KMS-11 (cell line): ENCODE data around the gene DYRK1B.

Experiments used
- H2AFZ ChIP-seq: fragments of 200-600 bp; sonication (generic); 2 replicates; pipeline ENCODE4 v1.6.1; 2016; ENCODE audit warnings: antibody characterized with exemption, mixed run types, low read depth
- H3K27ac ChIP-seq: fragments of 200-600 bp; sonication (generic); 2 replicates; pipeline ENCODE4 v1.6.1; 2016; ENCODE audit warnings: mild to moderate bottlenecking, mixed run types
- H3K27me3 ChIP-seq: fragments of 200-600 bp; sonication (generic); 2 replicates; pipeline ENCODE4 v1.6.1; 2017; ENCODE audit warnings: mild to moderate bottlenecking, low read depth, mixed run types, moderate library complexity; ENCODE audit not compliant: insufficient read depth
- H3K36me3 ChIP-seq: fragments of 200-600 bp; sonication (generic); 2 replicates; pipeline ENCODE4 v1.6.1; 2017; ENCODE audit warnings: mild to moderate bottlenecking, mixed run types; ENCODE audit not compliant: insufficient read depth
- H3K4me1 ChIP-seq: fragments of 200-600 bp; sonication (generic); 2 replicates; pipeline ENCODE4 v1.6.1; 2016; ENCODE audit warnings: mild to moderate bottlenecking, low read depth, mixed run types; ENCODE audit not compliant: poor library complexity, severe bottlenecking
- H3K4me2 ChIP-seq: fragments of 200-600 bp; sonication (generic); 2 replicates; pipeline ENCODE4 v1.7.0; 2016; ENCODE audit warnings: mild to moderate bottlenecking, mixed run types
- H3K4me3 ChIP-seq: fragments of 200-600 bp; sonication (generic); IDR thresholded peaks from 2 replicates; pipeline ENCODE4 v1.6.1; 2017; ENCODE audit warnings: low read depth, low read length, mixed read lengths; ENCODE audit not compliant: insufficient read depth
- H3K79me2 ChIP-seq: fragments of 200-600 bp; sonication (generic); 2 replicates; pipeline ENCODE4 v1.6.1; 2016; ENCODE audit warnings: low read depth, mixed run types; ENCODE audit not compliant: insufficient read depth
- H3K9ac ChIP-seq: fragments of 200-600 bp; sonication (generic); 2 replicates; pipeline ENCODE4 v1.6.1; 2016; ENCODE audit warnings: mild to moderate bottlenecking, mixed run types
- H4K20me1 ChIP-seq: fragments of 200-600 bp; sonication (generic); 2 replicates; pipeline ENCODE4 v1.6.1; 2016; ENCODE audit warnings: mild to moderate bottlenecking, mixed run types; ENCODE audit not compliant: insufficient read depth
- TF ChIP-seq, protein P1 (sequence below): fragments of 200-600 bp; sonication (generic); conservative IDR thresholded peaks from 2 replicates; pipeline ENCODE4 v1.6.1; 2017; ENCODE audit warnings: low read depth, mild to moderate bottlenecking, antibody characterized with exemption, low read length, moderate library complexity, mixed read lengths

The DYRK1B gene

DNA sequence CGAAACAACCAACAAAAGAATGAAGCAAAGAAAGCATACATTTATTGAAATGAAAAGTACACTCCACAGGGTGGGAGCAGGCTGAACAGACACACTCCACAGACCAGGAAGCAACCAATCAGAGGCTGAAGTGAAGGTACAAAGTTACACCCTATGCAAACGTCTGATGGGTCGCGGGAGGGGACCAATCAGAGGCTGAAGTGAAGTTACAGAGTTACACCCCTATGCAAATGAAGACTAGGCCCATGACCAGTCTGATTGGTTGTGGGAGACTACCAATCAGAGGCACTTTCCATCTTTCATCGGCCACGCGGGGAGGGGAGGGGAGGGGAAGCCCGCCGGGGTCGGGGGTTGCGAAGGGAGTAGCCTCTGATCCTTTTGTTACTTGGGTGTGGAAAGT is 24.6 kb upstream of the DYRK1B start:
- H3K27ac ChIP-seq: no peak overlapping the region
- H3K4me1 ChIP-seq: no peaks in the 10 kb centered on the region
- H4K20me1 ChIP-seq: no peaks in the 10 kb centered on the region
- H2AFZ ChIP-seq: no peak overlapping the region
- H3K36me3 ChIP-seq: no peaks in the 10 kb centered on the region
- TF ChIP-seq, protein P1, sequence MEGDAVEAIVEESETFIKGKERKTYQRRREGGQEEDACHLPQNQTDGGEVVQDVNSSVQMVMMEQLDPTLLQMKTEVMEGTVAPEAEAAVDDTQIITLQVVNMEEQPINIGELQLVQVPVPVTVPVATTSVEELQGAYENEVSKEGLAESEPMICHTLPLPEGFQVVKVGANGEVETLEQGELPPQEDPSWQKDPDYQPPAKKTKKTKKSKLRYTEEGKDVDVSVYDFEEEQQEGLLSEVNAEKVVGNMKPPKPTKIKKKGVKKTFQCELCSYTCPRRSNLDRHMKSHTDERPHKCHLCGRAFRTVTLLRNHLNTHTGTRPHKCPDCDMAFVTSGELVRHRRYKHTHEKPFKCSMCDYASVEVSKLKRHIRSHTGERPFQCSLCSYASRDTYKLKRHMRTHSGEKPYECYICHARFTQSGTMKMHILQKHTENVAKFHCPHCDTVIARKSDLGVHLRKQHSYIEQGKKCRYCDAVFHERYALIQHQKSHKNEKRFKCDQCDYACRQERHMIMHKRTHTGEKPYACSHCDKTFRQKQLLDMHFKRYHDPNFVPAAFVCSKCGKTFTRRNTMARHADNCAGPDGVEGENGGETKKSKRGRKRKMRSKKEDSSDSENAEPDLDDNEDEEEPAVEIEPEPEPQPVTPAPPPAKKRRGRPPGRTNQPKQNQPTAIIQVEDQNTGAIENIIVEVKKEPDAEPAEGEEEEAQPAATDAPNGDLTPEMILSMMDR: no peak
- no peak overlapping the region for H3K4me2 ChIP-seq
- no peaks in the 10 kb centered on the region for H3K27me3 ChIP-seq
- H3K4me3 ChIP-seq: no peak overlapping the region
- no peaks in the 10 kb centered on the region for H3K79me2 ChIP-seq
- no peak overlapping the region for H3K9ac ChIP-seq

DNA sequence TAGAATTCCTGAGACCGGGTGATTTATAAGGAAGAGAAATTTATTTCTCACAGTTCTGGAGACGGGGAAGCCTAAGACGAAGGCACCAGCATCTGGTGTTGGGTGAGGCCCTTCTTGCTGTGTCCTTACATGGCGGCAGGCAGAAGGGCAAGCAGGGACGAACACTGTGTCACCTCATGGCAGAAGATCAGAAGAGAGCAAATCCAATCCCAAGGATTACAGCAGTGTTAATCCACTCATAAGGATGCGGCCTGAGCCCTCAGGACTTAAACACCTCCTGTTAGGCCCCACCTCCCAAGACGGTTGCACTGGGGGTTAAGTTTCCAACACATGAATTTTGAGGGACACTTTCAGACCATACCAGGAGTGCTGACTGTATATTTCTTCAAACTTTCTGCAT is 18.9 kb upstream of the DYRK1B start:
- Histone ChIP-seq H4K20me1 (no peaks in the 10 kb centered on the region), H3K27ac (no peak overlapping the region), H3K4me2 (no peak overlapping the region), H3K4me3 (no peak overlapping the region), H3K36me3 (no peaks in the 10 kb centered on the region), H3K4me1 (no peaks in the 10 kb centered on the region), H2AFZ (no peak overlapping the region), H3K27me3 (no peaks in the 10 kb centered on the region), H3K9ac (no peak overlapping the region), H3K79me2 (no peaks in the 10 kb centered on the region)
- TF ChIP-seq, protein P1: no peak

DNA sequence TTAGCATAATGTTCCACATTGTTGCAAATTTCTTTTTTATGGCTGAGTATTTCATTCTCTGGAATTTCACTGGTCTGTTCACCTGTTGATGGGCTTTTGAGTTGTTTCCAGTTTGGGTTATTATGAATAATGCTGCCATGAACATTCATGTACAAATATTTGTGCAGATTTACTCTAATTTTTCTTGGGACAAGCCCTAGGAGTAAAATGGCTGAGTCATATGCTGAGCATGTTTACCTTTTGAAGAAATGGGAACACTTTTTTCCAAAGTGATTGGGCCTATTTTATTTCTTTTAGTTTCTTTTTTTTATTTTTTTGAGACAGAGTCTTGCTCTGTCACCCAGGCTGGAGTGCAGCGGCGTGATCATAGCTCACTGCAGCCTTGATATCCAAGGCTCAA is 16.9 kb upstream of the DYRK1B start:
- Histone ChIP-seq H3K27me3 (no peaks in the 10 kb centered on the region), H3K9ac (no peak overlapping the region), H3K4me3 (no peak overlapping the region), H2AFZ (no peak overlapping the region), H4K20me1 (no peaks in the 10 kb centered on the region), H3K27ac (no peak overlapping the region), H3K79me2 (peaks cover 3% of the 10 kb centered on the region; the same call in 1 of the 2 replicates), H3K36me3 (no peaks in the 10 kb centered on the region), H3K4me1 (peaks cover 6% of the 10 kb centered on the region), H3K4me2 (no peak overlapping the region)
- TF ChIP-seq, protein P1: no peak

DNA sequence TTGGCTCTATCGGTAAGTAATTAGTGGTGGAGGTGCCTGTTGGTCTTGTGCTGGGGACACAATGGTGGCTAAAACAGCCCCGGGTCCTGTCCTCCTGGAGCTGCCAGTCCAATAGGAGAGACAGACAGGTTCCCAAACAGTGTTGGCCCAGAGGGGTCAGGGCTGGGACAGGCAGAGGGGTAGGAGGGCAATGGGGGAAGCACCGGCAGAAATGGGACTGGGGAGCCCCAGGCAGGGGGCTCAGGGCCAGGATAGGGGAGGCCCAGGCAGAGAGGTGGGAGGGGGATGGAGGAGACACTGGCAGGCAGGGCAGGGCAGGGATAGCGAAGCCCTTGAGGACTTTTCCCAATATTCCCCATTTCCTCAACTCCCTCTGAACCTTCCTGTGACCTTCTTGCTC is 14.4 kb upstream of the DYRK1B start:
- H3K79me2 ChIP-seq: peaks cover 28% of the 10 kb centered on the region
- TF ChIP-seq, protein P1: no peak
- no peaks in the 10 kb centered on the region for H3K27me3 ChIP-seq
- no peak overlapping the region for H3K27ac ChIP-seq
- no peaks in the 10 kb centered on the region for H3K36me3 ChIP-seq
- peaks cover 11% of the 10 kb centered on the region for H3K4me1 ChIP-seq
- peaks cover 8% of the 10 kb centered on the region; the same call in 1 of the 2 replicates for H4K20me1 ChIP-seq
- no peak overlapping the region for H3K4me3 ChIP-seq
- no peak overlapping the region for H3K4me2 ChIP-seq
- H2AFZ ChIP-seq: no peak overlapping the region
- H3K9ac ChIP-seq: no peak overlapping the region
